Brain microvascular endothelial cell (primary cell): ENCODE measurements around the gene FLRT1.

ENCODE experiments used
- DNase-seq: peaks from one replicate; pipeline ENCODE4 v3.0.0-alpha.2; 2020
- H3K27ac ChIP-seq: fragments of 250-450 bp; sonication (Bioruptor Pico); 2 replicates; pipeline ENCODE4 v1.5.1; 2020; ENCODE audit warnings: mild to moderate bottlenecking, moderate library complexity
- H3K27me3 ChIP-seq: fragments of 250-450 bp; sonication (Bioruptor Pico); replicated peaks from 2 replicates; pipeline ENCODE4 v1.5.1; 2020; ENCODE audit warnings: mild to moderate bottlenecking
- H3K36me3 ChIP-seq: fragments of 250-450 bp; sonication (Bioruptor Pico); replicated peaks from 2 replicates; pipeline ENCODE4 v1.5.1; 2020; ENCODE audit warnings: mild to moderate bottlenecking
- H3K4me3 ChIP-seq: 2 replicates; pipeline ENCODE4 v1.5.1; 2011; ENCODE audit warnings: low read depth, mild to moderate bottlenecking, control low read depth, low read length, moderate library complexity
- CTCF ChIP-seq: IDR thresholded peaks from 2 replicates; pipeline ENCODE4 v1.5.1; 2011; ENCODE audit warnings: low read depth, mild to moderate bottlenecking, moderate library complexity, low read length, control low read depth, inconsistent platforms; ENCODE audit errors: missing control alignments
- in situ Hi-C: cut with HindIII; loops from 2 replicates; pipeline ENCODE4 v1.10.0; 2017; ENCODE audit warnings: low sequenced_read_pairs, low pct_ligation_motif_present

FLRT1 gene

GRCh38 chr11:64036087-64037026 is 626 bp downstream of the FLRT1 start:
- Histone ChIP-seq H3K36me3 (no peaks in the 10 kb centered on the region), H3K27ac (no peak overlapping the region), H3K4me3 (peak overlapping the region; percentile 9), H3K27me3 (peaks cover 16% of the 10 kb centered on the region)
- peak; percentile 11 for DNase-seq
- no peak for TF ChIP-seq CTCF
- in situ Hi-C loops = no loop called here

GRCh38 chr11:64037027-64037634 is 1.4 kb downstream of the FLRT1 start:
- Histone ChIP-seq H3K27ac (no peak overlapping the region), H3K36me3 (no peaks in the 10 kb centered on the region), H3K4me3 (no peak overlapping the region), H3K27me3 (peaks cover 16% of the 10 kb centered on the region)
- in situ Hi-C loops = no loop called here
- TF ChIP-seq CTCF = no peak
- no peak for DNase-seq

- DNase-seq = no peak
- no peak overlapping the region for H3K4me3 ChIP-seq
- in situ Hi-C loops = no loop called here
- no peak for TF ChIP-seq CTCF
- no peaks in the 10 kb centered on the region for H3K36me3 ChIP-seq
- H3K27me3 ChIP-seq = peaks cover 16% of the 10 kb centered on the region
- H3K27ac ChIP-seq = no peak overlapping the region
Observed at GRCh38 chr11:64038500-64038899, 2.8 kb downstream of the FLRT1 start.

- in situ Hi-C loops = no loop called here
- Histone ChIP-seq H3K27me3 (peaks cover 16% of the 10 kb centered on the region), H3K27ac (no peak overlapping the region), H3K4me3 (no peak overlapping the region), H3K36me3 (no peaks in the 10 kb centered on the region)
- no peak for TF ChIP-seq CTCF
- no peak for DNase-seq
Observed at GRCh38 chr11:64039012-64039665, 3.4 kb downstream of the FLRT1 start.

- peak; percentile 63 for TF ChIP-seq CTCF
- peaks cover 7% of the 10 kb centered on the region for H3K27me3 ChIP-seq
- H3K27ac ChIP-seq = no peak overlapping the region
- no peak overlapping the region for H3K4me3 ChIP-seq
- DNase-seq = no peak
- H3K36me3 ChIP-seq = no peaks in the 10 kb centered on the region
- in situ Hi-C loops = no loop called here
Observed at GRCh38 chr11:64040684-64041322, 5.1 kb downstream of the FLRT1 start.
